H4 (cell line): ENCODE measurements around the gene RAB8A. TPM values are rescaled to one million over a fixed set of nuclear protein-coding genes. Genes with fewer than 3 reads are reported as not detected.

ENCODE experiments used
- DNase-seq: peaks from one replicate; pipeline ENCODE4 v3.0.0-alpha.2; 2015; ENCODE audit warnings: low spot score
- total RNA-seq: library from RNA; depleted of rRNA; stranded (reverse); fragments of >200 nt; shearing (Covaris generic); gene quantifications from 2 replicates; pipeline ENCODE4 v1.2.3, GENCODE V29; 2014; rRNA removed

RAB8A gene
- total RNA-seq: 134 and 136 TPM in 2 replicates

DNA sequence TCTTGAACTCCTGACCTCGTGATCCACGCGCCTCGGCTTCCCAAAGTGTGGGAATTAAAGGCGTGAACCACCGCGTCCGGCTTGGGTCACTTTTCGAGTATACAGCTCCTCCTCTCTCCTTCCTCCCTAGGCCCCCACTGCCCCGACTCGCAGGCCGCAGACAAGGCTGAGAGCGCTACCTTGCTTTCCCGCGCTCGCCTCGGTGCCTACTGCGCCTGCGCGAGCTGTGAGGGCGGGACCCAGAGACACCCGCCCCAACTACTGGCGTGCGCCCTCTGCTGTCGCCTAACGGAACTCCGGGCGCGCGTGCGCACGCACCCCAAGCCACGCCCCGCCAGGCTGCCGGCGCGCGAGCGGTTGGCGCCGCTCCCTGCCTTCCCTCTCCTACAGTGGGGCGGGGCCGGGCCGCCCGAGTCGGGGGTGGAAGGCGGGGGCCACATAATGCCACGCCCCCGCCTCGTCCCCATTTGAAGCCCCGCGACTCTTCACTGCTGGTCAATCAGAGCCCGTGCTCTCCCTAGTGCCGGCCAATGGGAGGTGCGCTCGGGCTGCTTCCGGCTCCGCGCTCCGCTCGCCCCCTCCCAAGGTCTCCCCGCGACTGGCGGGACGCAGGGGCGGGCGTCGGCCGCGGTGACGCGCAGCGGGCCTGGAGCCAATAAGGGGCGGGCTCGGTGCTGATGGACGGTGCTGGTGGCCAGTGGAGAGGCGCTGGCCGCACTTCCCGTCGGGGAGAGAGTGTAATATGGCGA is at the start of gene RAB8A:
Gene RAB8A, plus strand, starts transcription at position 730 of the 749 bp plus-strand sequence. Its CDS starts 13 bp downstream, at position 743.
- peak; percentile 100 for DNase-seq

DNA sequence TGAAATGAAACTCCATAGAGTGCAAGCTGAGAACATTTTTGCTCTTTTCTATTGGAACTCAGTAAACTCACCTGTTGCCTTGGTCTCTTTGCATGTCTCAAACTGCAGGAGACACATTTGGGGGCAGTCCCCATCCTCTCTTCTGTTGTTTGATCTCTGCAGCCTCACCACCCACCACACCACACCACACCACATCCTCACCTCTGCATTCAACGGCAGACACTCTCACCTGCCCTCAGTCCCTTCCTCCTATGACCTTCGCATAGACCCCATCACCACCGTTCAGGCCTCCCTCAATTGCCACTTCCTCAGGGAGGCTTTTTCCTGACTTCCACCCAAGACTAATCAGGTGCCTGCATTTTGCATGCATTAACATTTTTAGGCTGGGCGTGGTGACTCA is 49.7 kb upstream of the RAB8A start:
- no peak for DNase-seq

DNA sequence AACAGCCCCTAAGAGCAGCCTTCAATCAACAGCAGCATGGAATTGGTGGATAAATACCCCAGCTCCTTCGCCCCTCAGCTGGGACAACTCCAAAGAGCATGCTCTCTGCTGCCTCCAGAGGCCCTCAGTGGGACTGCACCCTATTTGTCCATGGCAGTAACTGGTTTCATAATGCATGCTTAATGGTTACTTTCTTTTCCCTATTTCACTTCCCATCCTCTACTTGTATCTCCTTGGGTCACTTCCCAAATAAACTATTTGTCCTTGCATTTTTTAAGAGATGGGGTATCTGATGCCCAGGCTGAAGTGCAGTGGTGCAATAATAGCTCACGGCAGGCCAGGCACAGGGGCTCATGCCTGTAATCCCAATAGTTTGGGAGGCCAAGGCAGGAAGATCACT is 48.9 kb upstream of the RAB8A start:
- DNase-seq: peak; percentile 73

DNA sequence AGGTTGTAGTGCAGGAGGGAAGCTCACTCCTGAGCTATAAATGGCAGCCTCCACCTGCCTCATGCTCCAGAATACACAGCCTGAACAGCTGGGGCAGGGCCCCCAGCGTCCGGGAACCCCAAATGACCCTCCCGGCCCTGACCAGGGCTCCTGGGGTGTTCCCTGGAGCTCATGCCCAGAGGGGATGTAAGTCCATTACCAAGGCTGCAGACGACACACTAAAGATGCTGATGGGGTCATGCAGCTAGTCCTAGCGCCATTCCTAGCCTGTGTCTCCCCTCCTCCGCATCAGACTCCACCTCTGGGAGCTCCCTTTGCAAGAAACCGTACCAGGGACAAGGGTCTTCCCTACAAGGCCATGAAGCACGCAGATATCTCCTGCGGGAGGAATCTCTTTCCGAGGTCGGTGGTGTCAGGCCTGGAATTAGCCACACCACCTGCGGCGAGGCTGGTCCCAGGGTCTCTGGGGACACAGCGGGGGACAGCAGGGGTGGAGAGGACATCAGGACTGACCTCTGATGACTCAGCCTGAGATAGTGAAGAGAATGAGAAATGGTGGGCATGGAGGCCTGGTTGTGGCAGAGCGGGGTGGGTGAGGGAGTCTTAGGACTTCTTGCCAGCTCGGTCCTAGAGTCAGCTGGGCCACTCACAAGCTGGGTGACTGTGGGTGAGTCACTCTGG is 47.3 kb upstream of the RAB8A start:
- no peak for DNase-seq

DNA sequence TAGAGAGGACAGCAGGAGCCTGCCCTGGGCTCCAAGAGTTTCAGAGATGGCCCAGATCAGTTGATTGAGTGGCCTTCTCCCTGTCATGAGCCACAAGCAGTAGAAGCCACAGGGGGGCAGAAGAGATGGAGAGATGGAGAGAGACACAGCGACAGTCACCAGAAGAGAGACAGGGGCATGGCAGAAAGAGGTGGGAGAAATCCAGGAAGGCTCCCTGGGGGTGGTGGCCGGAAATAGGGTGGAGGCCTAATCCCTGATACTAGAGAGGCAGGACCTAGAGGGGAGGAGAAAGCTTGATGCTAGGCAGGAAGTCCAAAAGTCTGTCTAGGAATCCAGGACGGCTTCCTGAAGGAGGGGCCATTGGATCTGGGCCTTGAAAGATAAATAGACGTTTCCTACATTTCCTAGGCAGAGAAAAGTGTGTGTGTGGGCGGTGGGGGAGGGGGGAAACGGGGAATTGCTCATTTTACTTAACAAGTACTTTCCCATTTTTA is 45.0 kb upstream of the RAB8A start:
- DNase-seq: peak; percentile 84

DNA sequence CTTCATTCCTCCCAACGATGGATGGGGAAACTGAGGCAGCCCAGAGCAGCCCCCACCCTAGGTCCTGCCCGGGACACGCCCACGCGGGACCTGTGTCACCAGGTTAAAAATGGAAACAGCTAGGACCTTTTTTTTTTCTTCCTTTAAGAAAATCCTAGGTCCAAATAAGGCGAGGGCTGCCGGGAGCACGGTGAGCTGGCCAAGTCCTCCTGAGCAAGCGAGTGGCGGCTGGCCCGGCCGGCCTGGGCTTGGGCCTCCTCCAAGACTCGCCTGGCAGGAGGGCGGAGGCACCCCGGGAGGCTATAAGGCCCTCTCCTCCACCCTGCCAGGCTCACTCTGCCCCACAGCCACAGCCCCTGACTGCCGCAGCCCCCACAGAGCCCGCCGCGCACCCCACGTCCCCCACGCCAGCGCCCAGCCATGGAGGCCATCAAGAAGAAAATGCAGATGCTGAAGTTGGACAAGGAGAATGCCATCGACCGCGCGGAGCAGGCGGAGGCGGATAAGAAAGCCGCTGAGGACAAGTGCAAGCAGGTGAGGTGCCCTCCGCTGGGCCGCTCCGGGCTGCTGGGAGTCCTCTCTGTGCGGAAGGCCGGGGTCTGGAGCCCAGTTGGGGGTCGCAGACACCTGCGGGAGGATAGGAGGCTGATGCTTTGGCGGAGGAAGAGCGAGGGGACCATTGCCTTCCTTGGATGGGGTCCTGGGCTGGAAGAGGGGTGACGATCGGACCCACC is 44.3 kb upstream of the RAB8A start:
- peak; percentile 90 for DNase-seq

DNA sequence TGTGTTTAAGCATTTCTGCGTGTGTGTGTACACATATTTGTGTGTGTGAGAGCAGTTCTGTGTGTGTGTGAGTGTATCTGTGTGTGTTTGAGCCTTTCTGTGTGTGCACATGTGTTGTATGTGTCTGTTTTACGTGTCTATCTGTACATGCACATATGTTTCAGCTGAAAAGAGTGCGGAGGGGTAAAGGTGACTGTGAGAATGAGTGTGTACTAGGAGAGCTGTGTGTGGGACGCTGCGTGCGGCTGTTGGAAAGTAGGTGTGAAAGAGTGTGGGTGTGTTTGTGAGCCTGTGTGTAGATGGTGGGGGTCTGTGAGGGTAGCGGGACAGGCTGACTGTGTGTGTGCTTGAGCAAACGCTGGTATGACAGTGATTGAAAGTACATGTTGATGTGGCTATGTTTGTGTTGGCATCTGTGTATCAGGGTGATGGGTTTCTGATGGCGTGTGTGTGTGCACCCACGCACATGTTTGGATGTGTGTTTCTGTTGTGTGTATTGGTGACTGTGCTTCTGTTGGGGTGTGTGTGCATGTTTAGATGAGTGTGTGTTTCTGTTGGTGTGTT is 42.9 kb upstream of the RAB8A start:
- no peak for DNase-seq

DNA sequence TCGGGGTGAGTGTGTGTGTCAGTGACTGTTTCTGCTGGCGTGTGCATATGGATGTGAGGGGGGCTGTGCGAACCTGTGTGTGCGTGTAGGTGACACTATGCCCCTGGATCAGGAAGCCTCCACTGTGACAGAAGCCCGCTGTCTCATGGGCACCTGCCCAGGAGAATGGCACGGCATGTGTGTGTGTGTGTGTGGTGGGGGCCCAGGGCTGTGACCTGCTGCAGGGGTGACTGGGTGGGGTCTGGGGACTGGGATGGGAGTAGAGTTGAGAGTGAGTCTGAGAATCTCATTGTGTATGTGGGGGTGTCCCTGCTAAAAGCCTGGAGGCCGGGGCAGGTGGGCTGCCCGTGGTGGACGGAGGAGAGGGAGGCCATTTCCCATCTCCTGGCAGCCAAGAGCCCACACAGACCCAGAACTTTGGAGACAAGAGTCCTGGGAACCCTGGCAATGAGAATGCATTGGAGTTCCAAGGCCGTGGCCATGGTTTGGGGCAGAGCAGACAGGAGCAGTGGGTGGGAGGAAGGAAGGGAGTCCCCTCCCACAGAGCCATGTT is 41.8 kb upstream of the RAB8A start:
- peak; percentile 9 for DNase-seq

DNA sequence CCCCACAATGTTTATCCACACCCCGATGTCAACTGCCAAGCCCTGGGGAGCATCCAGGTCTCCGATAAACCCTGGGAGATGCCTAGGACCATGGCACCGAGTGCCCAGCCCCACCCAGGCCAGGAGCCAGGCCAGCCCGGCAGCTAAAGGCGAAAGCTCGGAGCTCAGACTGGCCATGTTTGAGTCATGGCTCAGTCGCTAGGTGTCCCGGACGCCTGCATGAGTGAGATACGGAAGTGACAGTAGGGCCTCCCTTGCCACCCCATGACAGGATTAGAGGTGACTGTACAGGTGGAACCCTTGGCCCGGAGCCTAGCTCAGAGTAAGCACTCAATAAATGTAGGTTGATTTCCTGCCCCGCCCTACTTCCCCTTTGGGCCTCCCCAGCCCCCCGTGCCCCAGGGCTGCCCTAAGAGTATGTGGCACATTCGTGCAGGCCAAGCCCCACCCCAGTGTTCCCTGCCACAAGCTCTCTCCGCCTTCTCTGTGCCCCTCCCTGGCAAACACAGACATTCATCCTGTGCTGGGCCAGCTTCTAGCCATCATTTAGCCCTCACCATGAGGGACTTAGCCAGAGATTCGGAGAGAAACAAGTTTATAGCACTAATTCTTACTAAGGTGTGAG is 41.2 kb upstream of the RAB8A start:
- DNase-seq: peak; percentile 85

DNA sequence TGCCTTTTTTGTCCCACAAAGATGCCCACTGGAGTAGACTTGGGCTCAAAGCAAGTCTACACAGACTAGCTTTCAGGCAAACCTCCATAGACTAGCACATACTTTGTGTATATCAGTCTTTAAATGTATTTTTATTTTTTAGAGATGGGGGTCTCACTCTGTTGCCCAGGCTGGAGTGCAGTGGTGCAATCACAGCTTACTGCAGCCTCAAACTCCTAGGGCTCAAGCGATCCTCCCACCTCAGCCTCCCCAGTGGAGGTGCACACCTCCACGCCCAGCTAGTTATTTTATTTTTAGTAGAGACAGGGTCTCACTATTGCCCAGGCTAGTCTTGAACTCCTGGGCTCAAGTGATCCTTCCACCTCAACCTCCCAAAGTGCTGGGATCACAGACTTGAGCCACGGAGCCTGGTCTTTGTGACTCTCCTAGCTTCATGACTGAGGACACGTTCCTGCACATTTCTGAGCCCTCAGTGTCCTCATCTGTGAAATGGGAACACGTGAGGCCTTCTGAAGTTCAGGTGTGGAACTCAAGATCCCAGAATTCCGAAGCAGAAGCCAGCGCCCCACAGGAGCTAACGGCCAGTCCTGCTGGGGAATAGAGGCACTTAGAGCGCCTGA is 40.5 kb upstream of the RAB8A start:
- DNase-seq: no peak

DNA sequence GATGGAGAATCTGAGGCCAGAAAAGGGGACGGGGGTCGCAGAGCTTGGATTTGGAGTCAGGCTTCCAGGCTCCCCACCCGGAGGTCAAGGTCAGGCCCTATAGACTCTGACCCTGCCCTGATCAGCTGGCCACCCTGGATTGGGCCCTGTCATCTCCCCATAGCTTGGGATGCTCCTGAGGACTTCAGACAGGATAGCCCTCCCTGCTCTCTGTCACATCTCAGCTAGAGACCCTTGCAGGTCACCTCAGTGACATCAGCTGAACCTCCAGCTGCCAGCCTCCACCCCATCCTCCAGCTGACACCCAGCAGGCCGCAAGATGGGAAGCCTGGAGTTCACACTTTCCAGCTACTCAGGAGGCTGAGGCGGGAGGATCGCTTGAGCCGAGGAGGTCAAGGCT is 38.2 kb upstream of the RAB8A start:
- DNase-seq: peak; percentile 4

DNA sequence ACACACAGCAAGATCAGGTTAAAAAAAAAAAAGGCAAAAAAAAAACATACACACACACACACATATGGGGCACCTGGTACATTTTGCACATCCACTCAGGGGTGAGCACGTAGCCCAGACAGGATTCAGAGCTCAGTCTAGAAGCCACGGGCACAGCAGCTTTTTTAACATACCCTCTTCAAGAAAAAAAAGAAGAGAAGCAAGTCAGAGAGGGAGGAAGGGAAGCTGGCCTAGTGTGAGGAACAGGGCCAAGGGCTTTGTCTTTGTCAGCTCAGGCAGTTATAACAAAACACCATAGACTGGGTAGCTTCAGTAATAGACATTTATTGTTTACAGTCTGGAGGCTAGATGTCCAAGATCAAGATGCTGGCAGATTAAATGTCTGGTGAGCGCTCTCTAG is 37.7 kb upstream of the RAB8A start:
- DNase-seq: peak; percentile 17

DNA sequence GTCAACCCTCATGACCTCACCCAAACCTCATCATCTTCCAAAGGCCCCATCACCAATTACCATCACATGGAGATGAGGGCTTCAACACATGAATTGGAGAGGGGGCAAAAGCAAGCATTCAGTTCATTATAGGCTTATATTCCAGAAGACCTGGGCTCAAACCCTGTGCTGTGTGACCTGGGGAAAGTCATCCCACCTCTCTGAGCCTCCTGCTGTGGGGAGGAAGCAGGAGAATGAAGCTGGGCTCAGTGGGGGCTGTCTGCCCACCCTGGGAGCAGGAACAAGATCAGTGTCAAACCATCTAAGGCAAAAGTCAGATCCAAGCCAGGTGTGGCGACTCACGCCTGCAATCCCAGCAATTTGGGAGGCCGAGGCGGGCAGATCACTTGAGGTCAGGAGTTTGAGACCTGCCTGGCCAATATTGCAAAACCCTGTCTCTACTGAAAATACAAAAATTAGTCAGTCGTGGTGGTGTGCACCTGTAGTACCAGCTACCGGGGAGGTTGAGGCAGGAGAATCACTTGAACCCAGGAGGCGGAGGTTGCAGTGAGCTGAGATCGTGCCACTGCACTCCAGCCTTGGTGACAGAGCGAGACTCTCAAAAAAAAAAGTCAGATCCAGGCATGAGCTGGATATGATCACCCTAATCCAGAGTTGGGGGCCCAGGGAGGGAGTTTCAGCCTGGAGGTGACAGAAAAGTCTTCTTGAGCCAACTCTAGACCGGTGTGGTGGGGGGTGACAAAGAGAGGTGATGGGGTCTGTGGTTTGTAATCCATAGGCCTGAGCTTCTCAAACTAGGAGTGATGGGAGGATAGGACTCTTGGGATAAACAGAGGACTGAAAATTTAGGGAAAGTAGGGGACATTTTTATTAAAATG is 37.0 kb upstream of the RAB8A start:
- DNase-seq: peak; percentile 9

DNA sequence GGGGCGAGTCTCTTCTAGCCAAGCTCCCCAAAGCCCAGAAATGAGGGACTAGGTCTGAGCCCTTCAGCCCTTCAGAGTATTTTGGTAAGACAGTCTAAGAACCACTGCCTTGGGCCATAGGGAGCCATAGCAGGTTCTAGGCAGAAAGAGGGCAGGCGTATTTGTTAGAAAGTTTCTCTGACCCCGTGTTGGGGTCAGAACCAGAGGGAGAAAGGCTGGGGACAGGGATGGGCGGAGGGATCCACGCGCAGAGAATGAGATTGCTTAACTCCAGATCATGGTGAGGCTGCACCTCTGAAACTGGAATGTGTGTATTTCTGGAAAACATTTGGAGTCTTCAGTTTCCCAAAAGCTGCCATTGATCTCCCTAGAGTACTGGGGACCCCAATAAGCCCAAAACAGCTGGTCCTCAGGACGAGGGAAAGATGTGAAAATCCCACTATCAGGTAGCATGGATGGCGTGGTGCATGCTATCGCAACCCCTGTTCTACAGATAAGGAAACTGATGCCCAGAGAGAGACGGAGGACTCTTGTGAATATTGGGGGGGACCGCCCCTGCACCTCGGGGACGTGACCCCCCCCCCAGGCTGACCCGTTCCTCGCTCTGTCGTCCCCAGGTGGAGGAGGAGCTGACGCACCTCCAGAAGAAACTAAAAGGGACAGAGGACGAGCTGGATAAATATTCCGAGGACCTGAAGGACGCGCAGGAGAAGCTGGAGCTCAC is 36.1 kb upstream of the RAB8A start:
- DNase-seq: no peak

DNA sequence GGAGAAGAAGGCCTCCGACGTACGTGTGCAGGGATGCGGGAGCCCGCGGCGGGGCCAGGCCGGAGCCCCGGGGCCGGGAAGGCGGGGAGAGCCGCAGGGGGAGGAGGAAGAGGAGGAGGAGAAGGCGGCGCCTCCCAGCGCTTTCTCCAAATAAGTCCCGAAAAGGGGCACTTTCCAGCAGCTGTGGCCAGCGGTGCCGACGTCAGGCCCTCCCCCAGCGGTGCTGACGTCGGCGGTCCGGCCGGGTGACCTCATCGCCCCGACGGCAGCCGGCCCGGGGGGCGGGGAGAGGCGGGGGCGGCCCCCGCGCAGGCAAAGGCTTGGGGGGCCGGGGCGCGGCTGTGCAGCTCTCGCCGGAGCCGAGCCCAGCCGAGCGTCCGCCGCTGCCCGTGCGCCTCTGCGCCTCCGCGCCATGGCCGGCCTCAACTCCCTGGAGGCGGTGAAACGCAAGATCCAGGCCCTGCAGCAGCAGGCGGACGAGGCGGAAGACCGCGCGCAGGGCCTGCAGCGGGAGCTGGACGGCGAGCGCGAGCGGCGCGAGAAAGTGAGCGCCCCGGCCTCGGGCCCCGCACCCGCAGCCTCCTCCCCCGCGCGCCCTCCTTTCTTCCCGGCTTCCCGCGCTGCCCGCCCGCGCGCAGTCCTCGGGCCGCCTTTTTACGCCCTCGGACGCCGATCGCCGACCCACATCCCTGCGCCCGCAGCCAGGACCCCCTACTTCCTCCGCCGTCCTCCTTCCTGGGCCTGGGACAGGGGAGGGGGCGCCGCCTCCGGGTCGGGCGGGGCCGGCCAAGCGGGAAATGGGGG is 35.3 kb upstream of the RAB8A start, which contains the start of gene TPM4:
Gene TPM4, plus strand, starts transcription at position 342 of the 804 bp plus-strand sequence. Its CDS starts 71 bp downstream, at position 413.
- DNase-seq: peak; percentile 96

DNA sequence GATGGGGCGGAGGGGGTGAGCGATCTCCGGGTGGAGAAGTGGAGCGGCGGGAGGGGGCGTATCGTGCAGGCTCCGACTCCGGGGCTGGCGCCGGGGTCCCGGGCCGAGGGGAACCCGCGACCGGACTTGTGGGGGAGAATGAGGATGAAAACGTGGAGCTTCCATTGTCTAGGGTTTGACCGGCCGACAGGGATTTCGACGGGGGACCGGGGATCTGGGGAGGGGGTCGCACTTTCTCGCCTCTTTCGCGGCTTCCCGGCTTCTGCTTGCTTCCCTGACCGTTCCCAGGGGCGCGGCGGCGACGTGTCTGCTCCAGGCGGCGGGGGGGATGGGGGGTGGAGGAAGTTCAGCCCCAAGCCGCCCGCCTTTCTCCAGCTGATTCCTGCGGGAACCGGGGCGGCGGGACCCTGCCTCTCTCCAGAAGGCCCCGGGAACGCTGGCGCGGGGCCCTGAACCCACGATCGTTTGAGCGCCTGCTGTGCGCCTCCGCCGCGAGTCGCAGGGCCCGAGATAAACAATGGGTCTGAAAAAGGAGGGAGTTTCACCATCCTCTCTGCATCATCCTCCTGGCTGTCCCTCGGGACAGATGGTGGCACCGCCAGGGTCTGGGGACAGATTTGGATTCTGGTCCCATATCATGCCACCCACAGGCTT is 34.6 kb upstream of the RAB8A start:
- DNase-seq: peak; percentile 31

DNA sequence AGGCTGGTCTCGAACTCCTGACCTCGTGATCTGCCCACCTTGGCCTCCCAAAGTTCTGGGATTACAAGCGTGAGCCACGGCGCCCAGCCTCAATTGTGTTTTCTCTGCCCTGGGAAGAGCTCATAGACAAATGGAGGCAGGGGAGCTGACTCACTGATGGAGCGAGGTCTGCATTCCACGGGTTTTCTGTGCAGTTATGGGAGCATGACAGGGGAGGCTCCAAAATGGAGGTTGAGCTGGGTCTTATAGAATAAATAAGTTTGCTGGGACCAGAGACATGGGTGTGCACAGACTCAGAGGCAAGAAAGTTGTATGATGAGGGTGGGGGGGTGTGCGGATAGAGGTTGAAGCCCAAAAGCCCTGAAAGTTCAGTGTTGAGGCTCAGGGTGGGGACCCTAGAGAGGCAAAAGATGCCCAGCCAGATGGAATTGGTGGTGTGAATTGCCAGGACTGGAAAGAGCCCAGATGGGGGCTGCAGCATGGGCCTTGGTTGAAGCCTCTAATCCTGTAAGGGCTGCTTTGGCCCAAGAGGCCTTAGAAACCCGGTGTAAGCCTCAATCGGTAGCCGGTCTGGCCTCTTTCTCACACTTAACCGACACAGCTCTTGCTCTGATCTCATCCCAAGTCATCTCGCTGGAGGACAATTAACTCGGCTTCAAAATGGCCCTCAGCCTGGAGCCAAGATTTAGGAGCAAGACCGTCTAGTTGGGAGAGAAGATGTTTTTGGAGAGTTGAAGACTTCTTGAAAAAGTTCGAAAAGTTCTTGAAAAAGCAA is 33.5 kb upstream of the RAB8A start:
- DNase-seq: peak; percentile 36
